Spleen (tissue), 7 donors: Measurements from ENCODE around the gene RADIL.

Experiments used
- POLR2A ChIP-seq, 3 donors: fragments of 450-650 bp; IDR thresholded peaks; one replicate each; pipeline ENCODE4 v1.5.1; 2017; ENCODE audit warnings: antibody characterized with exemption in 3 of 3, mild to moderate bottlenecking in 1 of 3
- POLR2AphosphoS5 ChIP-seq, 3 donors: sonication (generic); formaldehyde crosslinking; IDR thresholded peaks; one replicate each; pipeline ENCODE4 v1.5.1; 2017; ENCODE audit warnings: antibody characterized with exemption in 3 of 3
- TF ChIP-seq, protein P1 (sequence below), 11 experiments: fragments of 200-600 bp in 7 of 11; fragments of 450-650 bp in 4 of 11; sonication (generic) in 4 of 11; IDR thresholded peaks in 8 of 11; conservative IDR thresholded peaks in 3 of 11; 1 replicate in 7 of 11; 2 replicates in 4 of 11; pipeline versions ENCODE4 v1.4.0 to v1.8.0; 2016 to 2021; ENCODE audit warnings: antibody characterized with exemption in 11 of 11, inconsistent platforms in 4 of 11, mild to moderate bottlenecking in 1 of 11
- donor health status: DM: no; HTN: no; CAD: no; lungs with moderate emphysema.
- donor health status: DM: no; HTN: no; CAD: no.
- donor health status: DM: no; HTN: no; CAD: no.

DNA sequence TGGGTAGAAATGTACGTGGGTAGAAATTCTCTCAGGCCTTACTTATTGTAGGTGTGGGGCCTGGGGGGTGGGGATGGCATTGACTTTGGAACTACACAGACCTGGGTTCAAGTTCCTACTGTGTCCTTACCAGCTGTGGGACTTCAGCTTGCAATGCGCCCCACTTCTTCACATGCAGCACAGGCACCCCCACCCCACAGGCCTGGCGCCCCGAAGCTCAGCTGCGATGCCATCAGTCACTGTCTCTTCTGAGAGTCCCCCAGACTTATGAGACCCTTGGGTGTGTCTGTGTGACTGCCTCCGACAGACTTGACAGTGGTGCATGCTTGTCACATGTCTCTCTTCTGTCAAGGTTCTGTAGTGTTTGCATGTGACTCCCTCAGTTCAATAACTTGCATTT is 111.2 kb downstream of the RADIL start:
- TF ChIP-seq, protein P1, sequence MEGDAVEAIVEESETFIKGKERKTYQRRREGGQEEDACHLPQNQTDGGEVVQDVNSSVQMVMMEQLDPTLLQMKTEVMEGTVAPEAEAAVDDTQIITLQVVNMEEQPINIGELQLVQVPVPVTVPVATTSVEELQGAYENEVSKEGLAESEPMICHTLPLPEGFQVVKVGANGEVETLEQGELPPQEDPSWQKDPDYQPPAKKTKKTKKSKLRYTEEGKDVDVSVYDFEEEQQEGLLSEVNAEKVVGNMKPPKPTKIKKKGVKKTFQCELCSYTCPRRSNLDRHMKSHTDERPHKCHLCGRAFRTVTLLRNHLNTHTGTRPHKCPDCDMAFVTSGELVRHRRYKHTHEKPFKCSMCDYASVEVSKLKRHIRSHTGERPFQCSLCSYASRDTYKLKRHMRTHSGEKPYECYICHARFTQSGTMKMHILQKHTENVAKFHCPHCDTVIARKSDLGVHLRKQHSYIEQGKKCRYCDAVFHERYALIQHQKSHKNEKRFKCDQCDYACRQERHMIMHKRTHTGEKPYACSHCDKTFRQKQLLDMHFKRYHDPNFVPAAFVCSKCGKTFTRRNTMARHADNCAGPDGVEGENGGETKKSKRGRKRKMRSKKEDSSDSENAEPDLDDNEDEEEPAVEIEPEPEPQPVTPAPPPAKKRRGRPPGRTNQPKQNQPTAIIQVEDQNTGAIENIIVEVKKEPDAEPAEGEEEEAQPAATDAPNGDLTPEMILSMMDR (IDR thresholded peaks at IDR 0.05 in 8 of 11, conservative IDR thresholded peaks at IDR 0.05 in 3 of 11), result no peak
- no peak for TF ChIP-seq POLR2A (IDR thresholded peaks at IDR 0.05)
- TF ChIP-seq POLR2AphosphoS5 (IDR thresholded peaks at IDR 0.05), result no peak
